ENCODE measurements around the gene PROSER3.

The PROSER3 gene

GRCh38 chr19:35729763-35730162, 28.2 kb upstream of the PROSER3 start:
- Mint-ChIP-seq H3K27me3 (no peaks in the 10 kb centered on the region), H3K27ac (peak overlapping the region; percentile 70), H3K36me3 (ENCODE audit: low read depth) (peaks cover 72% of the 10 kb centered on the region), H3K4me3 (no peak overlapping the region), H3K9me3 (no peaks in the 10 kb centered on the region), H3K4me1 (ENCODE audit: low read depth) (no peaks in the 10 kb centered on the region)

GRCh38 chr19:35730326-35730725, 27.6 kb upstream of the PROSER3 start:
- no peaks in the 10 kb centered on the region for H3K9me3 Mint-ChIP-seq
- no peaks in the 10 kb centered on the region for H3K4me1 Mint-ChIP-seq (ENCODE audit: low read depth)
- no peak overlapping the region for H3K4me3 Mint-ChIP-seq
- H3K27ac Mint-ChIP-seq, result no peak overlapping the region
- peaks cover 71% of the 10 kb centered on the region for H3K36me3 Mint-ChIP-seq (ENCODE audit: low read depth)
- H3K27me3 Mint-ChIP-seq, result no peaks in the 10 kb centered on the region

GRCh38 chr19:35731353-35731752, 26.6 kb upstream of the PROSER3 start:
- Mint-ChIP-seq H3K4me3 (no peak overlapping the region), H3K27me3 (no peaks in the 10 kb centered on the region), H3K9me3 (no peaks in the 10 kb centered on the region), H3K36me3 (ENCODE audit: low read depth) (peaks cover 68% of the 10 kb centered on the region), H3K27ac (no peak overlapping the region), H3K4me1 (ENCODE audit: low read depth) (peaks cover 5% of the 10 kb centered on the region)

- H3K27ac Mint-ChIP-seq, result no peak overlapping the region
- no peaks in the 10 kb centered on the region for H3K9me3 Mint-ChIP-seq
- peaks cover 69% of the 10 kb centered on the region for H3K36me3 Mint-ChIP-seq (ENCODE audit: low read depth)
- H3K4me1 Mint-ChIP-seq (ENCODE audit: low read depth), result peaks cover 8% of the 10 kb centered on the region
- no peak overlapping the region for H3K4me3 Mint-ChIP-seq
- no peaks in the 10 kb centered on the region for H3K27me3 Mint-ChIP-seq
These were observed 26.1 kb upstream of the PROSER3 start for GRCh38 chr19:35731779-35732405.

- Mint-ChIP-seq H3K27ac (no peak overlapping the region), H3K9me3 (no peaks in the 10 kb centered on the region), H3K36me3 (ENCODE audit: low read depth) (peaks cover 70% of the 10 kb centered on the region), H3K27me3 (no peaks in the 10 kb centered on the region), H3K4me1 (ENCODE audit: low read depth) (peaks cover 13% of the 10 kb centered on the region), H3K4me3 (no peak overlapping the region)
These were observed 25.3 kb upstream of the PROSER3 start for GRCh38 chr19:35732540-35733179.

GRCh38 chr19:35733180-35734125, 24.5 kb upstream of the PROSER3 start:
- H3K9me3 Mint-ChIP-seq, result no peaks in the 10 kb centered on the region
- H3K4me1 Mint-ChIP-seq (ENCODE audit: low read depth), result peaks cover 14% of the 10 kb centered on the region
- peaks cover 62% of the 10 kb centered on the region for H3K36me3 Mint-ChIP-seq (ENCODE audit: low read depth)
- H3K4me3 Mint-ChIP-seq, result no peak overlapping the region
- H3K27ac Mint-ChIP-seq, result peak overlapping the region; percentile 21
- H3K27me3 Mint-ChIP-seq, result no peaks in the 10 kb centered on the region

GRCh38 chr19:35734273-35734672, 23.7 kb upstream of the PROSER3 start:
- Mint-ChIP-seq H3K36me3 (ENCODE audit: low read depth) (peaks cover 60% of the 10 kb centered on the region), H3K4me3 (no peak overlapping the region), H3K27ac (peak overlapping the region; percentile 21), H3K4me1 (ENCODE audit: low read depth) (peaks cover 14% of the 10 kb centered on the region), H3K9me3 (no peaks in the 10 kb centered on the region), H3K27me3 (no peaks in the 10 kb centered on the region)

GRCh38 chr19:35734889-35735288, 23.1 kb upstream of the PROSER3 start:
- no peaks in the 10 kb centered on the region for H3K27me3 Mint-ChIP-seq
- H3K4me3 Mint-ChIP-seq, result no peak overlapping the region
- H3K4me1 Mint-ChIP-seq (ENCODE audit: low read depth), result peaks cover 14% of the 10 kb centered on the region
- H3K27ac Mint-ChIP-seq, result no peak overlapping the region
- peaks cover 54% of the 10 kb centered on the region for H3K36me3 Mint-ChIP-seq (ENCODE audit: low read depth)
- no peaks in the 10 kb centered on the region for H3K9me3 Mint-ChIP-seq

GRCh38 chr19:35736913-35737886, 20.8 kb upstream of the PROSER3 start:
- Mint-ChIP-seq H3K4me1 (ENCODE audit: low read depth) (peaks cover 18% of the 10 kb centered on the region), H3K9me3 (no peaks in the 10 kb centered on the region), H3K27ac (no peak overlapping the region), H3K36me3 (ENCODE audit: low read depth) (peaks cover 44% of the 10 kb centered on the region), H3K27me3 (no peaks in the 10 kb centered on the region), H3K4me3 (no peak overlapping the region)

GRCh38 chr19:35738021-35738886, 19.7 kb upstream of the PROSER3 start:
- Mint-ChIP-seq H3K4me1 (ENCODE audit: low read depth) (peaks cover 27% of the 10 kb centered on the region), H3K36me3 (ENCODE audit: low read depth) (peaks cover 51% of the 10 kb centered on the region), H3K27ac (no peak overlapping the region), H3K4me3 (no peak overlapping the region), H3K9me3 (no peaks in the 10 kb centered on the region), H3K27me3 (no peaks in the 10 kb centered on the region)

- Mint-ChIP-seq H3K27me3 (no peaks in the 10 kb centered on the region), H3K36me3 (ENCODE audit: low read depth) (peaks cover 49% of the 10 kb centered on the region), H3K27ac (no peak overlapping the region), H3K9me3 (no peaks in the 10 kb centered on the region), H3K4me1 (ENCODE audit: low read depth) (peaks cover 33% of the 10 kb centered on the region), H3K4me3 (no peak overlapping the region)
These were observed 19.1 kb upstream of the PROSER3 start for GRCh38 chr19:35738887-35739229.

- Mint-ChIP-seq H3K27ac (no peak overlapping the region), H3K9me3 (no peaks in the 10 kb centered on the region), H3K27me3 (no peaks in the 10 kb centered on the region), H3K4me1 (ENCODE audit: low read depth) (peaks cover 39% of the 10 kb centered on the region), H3K36me3 (ENCODE audit: low read depth) (peaks cover 43% of the 10 kb centered on the region), H3K4me3 (peak overlapping the region; percentile 95)
These were observed 18.5 kb upstream of the PROSER3 start for GRCh38 chr19:35739275-35740107.

GRCh38 chr19:35740108-35740422, 17.9 kb upstream of the PROSER3 start:
- peaks cover 37% of the 10 kb centered on the region for H3K36me3 Mint-ChIP-seq (ENCODE audit: low read depth)
- H3K9me3 Mint-ChIP-seq, result no peaks in the 10 kb centered on the region

More at GRCh38 chr19:35740108-35740422, 17.9 kb upstream of the PROSER3 start:
- peak overlapping the region; percentile 95 for H3K4me3 Mint-ChIP-seq
- no peaks in the 10 kb centered on the region for H3K27me3 Mint-ChIP-seq
- H3K27ac Mint-ChIP-seq, result peak overlapping the region; percentile 91
- H3K4me1 Mint-ChIP-seq (ENCODE audit: low read depth), result peaks cover 41% of the 10 kb centered on the region

Measured in stimulated activated naive CD8-positive, alpha-beta T cell treated with anti-CD3 and anti-CD28 coated beads, Interleukin-15, Interleukin-2, amounts not matched to agents 100 ng/mL and 50 ng/mL, for 24 hours (primary cell).